Testis (tissue), 2 donors: ENCODE data around the gene SHTN1.

Experiments
- CTCF ChIP-seq, 3 experiments: fragments of 450-650 bp in 2 of 3; fragments of 200-600 bp in 1 of 3; sonication (generic) in 1 of 3; IDR thresholded peaks; one replicate each; pipeline ENCODE4 v1.5.1; 2016 to 2019; ENCODE audit warnings: antibody characterized with exemption in 3 of 3, mild to moderate bottlenecking in 2 of 3, moderate library complexity in 1 of 3
- POLR2A ChIP-seq: fragments of 450-650 bp; IDR thresholded peaks from one replicate; pipeline ENCODE4 v1.6.1; 2017; ENCODE audit warnings: antibody characterized with exemption, mild to moderate bottlenecking, moderate library complexity

GRCh38 chr10:116913695-116914094 lies 91.3 kb downstream of the SHTN1 start:
- TF ChIP-seq CTCF (IDR thresholded peaks at IDR 0.05), result no peak
- no peak for TF ChIP-seq POLR2A
